Stimulated activated CD4-positive, alpha-beta T cell treated with anti-CD3 and anti-CD28 coated beads, Interleukin-4, amount 100 ng/mL, for 48 hours (primary cell): Measurements from ENCODE around the gene UBXN11.
"Not testable (repeated sequence)": the region's sequence is repeated elsewhere in the genome, so short reads cannot be mapped to it uniquely, and the experiment has no call there.

Experiments used
- DNase-seq, 2 donors: peaks; one replicate each; pipeline ENCODE4 v3.0.0-alpha.2; 2020; ENCODE audit warnings: low read depth in 2 of 2

The UBXN11 gene

GRCh38 chr1:26307363-26307781 lies 936 bp upstream of the UBXN11 start:
- no peak for DNase-seq

- no peak for DNase-seq
Observed at GRCh38 chr1:26305667-26306289, 658 bp downstream of the UBXN11 start.

GRCh38 chr1:26302733-26303405 lies 3.6 kb downstream of the UBXN11 start:
- DNase-seq: no peak

- no peak for DNase-seq
Observed at GRCh38 chr1:26300578-26301275, 5.7 kb downstream of the UBXN11 start.

GRCh38 chr1:26297791-26298124 lies 8.7 kb downstream of the UBXN11 start:
- no peak for DNase-seq

- no peak for DNase-seq
Observed at GRCh38 chr1:26297057-26297790, 9.2 kb downstream of the UBXN11 start.

GRCh38 chr1:26296340-26297056 lies 9.9 kb downstream of the UBXN11 start:
- DNase-seq: no peak

- DNase-seq: no peak
Observed at GRCh38 chr1:26295194-26296138, 11.0 kb downstream of the UBXN11 start.

- no peak for DNase-seq
Observed at GRCh38 chr1:26293911-26294463, 12.4 kb downstream of the UBXN11 start.

- not testable (repeated sequence) for DNase-seq
Observed at GRCh38 chr1:26292735-26293134, 13.7 kb downstream of the UBXN11 start.

- DNase-seq: no peak
Observed at GRCh38 chr1:26291939-26292338, 14.5 kb downstream of the UBXN11 start.

GRCh38 chr1:26291433-26291832 lies 15.0 kb downstream of the UBXN11 start:
- DNase-seq: no peak

GRCh38 chr1:26290882-26291261 lies 15.6 kb downstream of the UBXN11 start:
- DNase-seq: no peak

GRCh38 chr1:26290122-26290881 lies 16.1 kb downstream of the UBXN11 start:
- no peak for DNase-seq

- no peak for DNase-seq
Observed at GRCh38 chr1:26289158-26290059, 17.0 kb downstream of the UBXN11 start.

- DNase-seq: peak; percentile 62 to 73
Observed at GRCh38 chr1:26288311-26288941, 18.0 kb downstream of the UBXN11 start.

GRCh38 chr1:26287811-26288210 lies 18.6 kb downstream of the UBXN11 start:
- DNase-seq: no peak
